Spleen (tissue), 7 donors: Measurements from ENCODE around the gene GNAZ.
A peak's percentile ranks its signal among the peaks of the same experiment; 100 is the strongest.

Source experiments
- CTCF ChIP-seq, 11 experiments: fragments of 200-600 bp in 7 of 11; fragments of 450-650 bp in 4 of 11; sonication (generic) in 4 of 11; IDR thresholded peaks in 8 of 11; conservative IDR thresholded peaks in 3 of 11; 1 replicate in 7 of 11; 2 replicates in 4 of 11; pipeline versions ENCODE4 v1.4.0 to v1.8.0; 2016 to 2021; ENCODE audit warnings: antibody characterized with exemption in 11 of 11, inconsistent platforms in 4 of 11, mild to moderate bottlenecking in 1 of 11
- POLR2A ChIP-seq, 3 donors: fragments of 450-650 bp; IDR thresholded peaks; one replicate each; pipeline ENCODE4 v1.5.1; 2017; ENCODE audit warnings: antibody characterized with exemption in 3 of 3, mild to moderate bottlenecking in 1 of 3
- POLR2AphosphoS5 ChIP-seq, 3 donors: sonication (generic); formaldehyde crosslinking; IDR thresholded peaks; one replicate each; pipeline ENCODE4 v1.5.1; 2017; ENCODE audit warnings: antibody characterized with exemption in 3 of 3
- donor health status: DM: no; HTN: no; CAD: no; lungs with moderate emphysema.
- donor health status: DM: no; HTN: no; CAD: no.
- donor health status: DM: no; HTN: no; CAD: no.

GRCh38 chr22:23119494-23120414 lies 49.4 kb downstream of the GNAZ start:
- TF ChIP-seq CTCF (IDR thresholded peaks at IDR 0.05 in 8 of 11, conservative IDR thresholded peaks at IDR 0.05 in 3 of 11) (no peak), POLR2A (IDR thresholded peaks at IDR 0.05) (no peak), POLR2AphosphoS5 (IDR thresholded peaks at IDR 0.05) (peak in 1 of 3 donors; percentile 33)
